RPMI7951 (cell line): ENCODE measurements around the gene PTPRG. TPM values are rescaled to one million over a fixed set of nuclear protein-coding genes. Genes with fewer than 3 reads are reported as not detected.

Experiments
- DNase-seq: peaks from one replicate; pipeline ENCODE4 v3.0.0-alpha.2; 2012; ENCODE audit warnings: low read depth
- total RNA-seq: library from RNA; depleted of rRNA; stranded (reverse); fragments of >200 nt; shearing (Covaris generic); gene quantifications from 2 replicates; pipeline ENCODE4 v1.2.3, GENCODE V29; 2014

Gene PTPRG
- total RNA-seq, 1 experiment from 2014 or later, result 43.0 TPM

- no peak for DNase-seq
Observed at GRCh38 chr3:62044874-62045411, 483.6 kb downstream of the PTPRG start.

- DNase-seq, result peak; percentile 58
Observed at GRCh38 chr3:62046326-62046725, 485.0 kb downstream of the PTPRG start.

GRCh38 chr3:62048577-62048976 lies 487.2 kb downstream of the PTPRG start:
- DNase-seq, result no peak

- no peak for DNase-seq
Observed at GRCh38 chr3:62049033-62049432, 487.7 kb downstream of the PTPRG start.

GRCh38 chr3:62051506-62051905 lies 490.1 kb downstream of the PTPRG start:
- peak; percentile 38 for DNase-seq

- no peak for DNase-seq
Observed at GRCh38 chr3:62052331-62052730, 491.0 kb downstream of the PTPRG start.

GRCh38 chr3:62056658-62057057 lies 495.3 kb downstream of the PTPRG start:
- DNase-seq, result no peak

GRCh38 chr3:62057339-62058047 lies 496.1 kb downstream of the PTPRG start:
- no peak for DNase-seq

GRCh38 chr3:62065985-62066693 lies 504.8 kb downstream of the PTPRG start:
- peak; percentile 64 for DNase-seq

GRCh38 chr3:62068337-62068736 lies 507.0 kb downstream of the PTPRG start:
- DNase-seq, result no peak

GRCh38 chr3:62070891-62071290 lies 509.5 kb downstream of the PTPRG start:
- no peak for DNase-seq

- no peak for DNase-seq
Observed at GRCh38 chr3:62073038-62073437, 511.7 kb downstream of the PTPRG start.

GRCh38 chr3:62084558-62084957 lies 523.2 kb downstream of the PTPRG start:
- peak; percentile 64 for DNase-seq

- no peak for DNase-seq
Observed at GRCh38 chr3:62088472-62089104, 527.2 kb downstream of the PTPRG start.

- no peak for DNase-seq
Observed at GRCh38 chr3:62090066-62090465, 528.7 kb downstream of the PTPRG start.

- DNase-seq, result no peak
Observed at GRCh38 chr3:62090519-62090918, 529.1 kb downstream of the PTPRG start.

GRCh38 chr3:62093025-62093424 lies 531.7 kb downstream of the PTPRG start:
- DNase-seq, result no peak

- DNase-seq, result no peak
Observed at GRCh38 chr3:62094461-62094860, 533.1 kb downstream of the PTPRG start.

- no peak for DNase-seq
Observed at GRCh38 chr3:62095080-62095479, 533.7 kb downstream of the PTPRG start.

GRCh38 chr3:62095756-62096155 lies 534.4 kb downstream of the PTPRG start:
- peak; percentile 26 for DNase-seq

GRCh38 chr3:62096521-62096920 lies 535.1 kb downstream of the PTPRG start:
- DNase-seq, result no peak

GRCh38 chr3:62097121-62097520 lies 535.8 kb downstream of the PTPRG start:
- no peak for DNase-seq
